Endothelial cell of umbilical vein (primary cell): ENCODE data around the gene TBPL1.

Experiments used
- EZH2 ChIP-seq: IDR thresholded peaks from 2 replicates; pipeline ENCODE4 v1.6.1; 2012; ENCODE audit warnings: borderline replicate concordance, low read depth, mild to moderate bottlenecking, moderate library complexity, low read length, inconsistent platforms; ENCODE audit not compliant: severe bottlenecking
- GATA2 ChIP-seq: IDR thresholded peaks from 2 replicates; pipeline ENCODE4 v1.7.0; 2011; ENCODE audit warnings: low read depth, mild to moderate bottlenecking, moderate library complexity, mixed read lengths, low read length; ENCODE audit not compliant: insufficient read length, insufficient read depth
- MYC ChIP-seq: IDR thresholded peaks from one replicate; pipeline ENCODE4 v1.6.1; 2011; ENCODE audit warnings: mild to moderate bottlenecking, low read depth, low read length
- POLR2A ChIP-seq: IDR thresholded peaks from 2 replicates; pipeline ENCODE4 v1.6.1; 2012; ENCODE audit warnings: low read depth, mild to moderate bottlenecking, control low read depth, low read length
- POLR2AphosphoS5 ChIP-seq: IDR thresholded peaks from 2 replicates; pipeline ENCODE4 v1.6.1; 2012; ENCODE audit warnings: low read depth, mild to moderate bottlenecking, control low read depth, low read length, moderate library complexity; ENCODE audit not compliant: insufficient read depth
- TF ChIP-seq, protein P1 (sequence below), 2 donors: IDR thresholded peaks; 1 replicate in 1 of 2; 2 replicates in 1 of 2; pipeline ENCODE4 v1.5.1; 2011; ENCODE audit warnings: low read length in 2 of 2, mild to moderate bottlenecking in 2 of 2, moderate library complexity in 2 of 2, control low read depth in 1 of 2, inconsistent platforms in 1 of 2, low read depth in 1 of 2; ENCODE audit not compliant: insufficient read depth in 1 of 2; ENCODE audit errors: extremely low read depth in 1 of 2

GRCh38 chr6:134034961-134035822 is 82.2 kb downstream of the TBPL1 start:
- TF ChIP-seq, protein P1, sequence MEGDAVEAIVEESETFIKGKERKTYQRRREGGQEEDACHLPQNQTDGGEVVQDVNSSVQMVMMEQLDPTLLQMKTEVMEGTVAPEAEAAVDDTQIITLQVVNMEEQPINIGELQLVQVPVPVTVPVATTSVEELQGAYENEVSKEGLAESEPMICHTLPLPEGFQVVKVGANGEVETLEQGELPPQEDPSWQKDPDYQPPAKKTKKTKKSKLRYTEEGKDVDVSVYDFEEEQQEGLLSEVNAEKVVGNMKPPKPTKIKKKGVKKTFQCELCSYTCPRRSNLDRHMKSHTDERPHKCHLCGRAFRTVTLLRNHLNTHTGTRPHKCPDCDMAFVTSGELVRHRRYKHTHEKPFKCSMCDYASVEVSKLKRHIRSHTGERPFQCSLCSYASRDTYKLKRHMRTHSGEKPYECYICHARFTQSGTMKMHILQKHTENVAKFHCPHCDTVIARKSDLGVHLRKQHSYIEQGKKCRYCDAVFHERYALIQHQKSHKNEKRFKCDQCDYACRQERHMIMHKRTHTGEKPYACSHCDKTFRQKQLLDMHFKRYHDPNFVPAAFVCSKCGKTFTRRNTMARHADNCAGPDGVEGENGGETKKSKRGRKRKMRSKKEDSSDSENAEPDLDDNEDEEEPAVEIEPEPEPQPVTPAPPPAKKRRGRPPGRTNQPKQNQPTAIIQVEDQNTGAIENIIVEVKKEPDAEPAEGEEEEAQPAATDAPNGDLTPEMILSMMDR (IDR thresholded peaks at IDR 0.05; ENCODE audit: extremely low read depth in 1 of 2, insufficient read depth in 1 of 2, low read depth in 1 of 2, low read length in 2 of 2), result no peak
- TF ChIP-seq MYC (no peak), POLR2A (no peak), POLR2AphosphoS5 (no peak), GATA2 (no peak), EZH2 (no peak)
